B cell (primary cell): ENCODE results near the gene RASGRP3. TPM values are rescaled to one million over a fixed set of nuclear protein-coding genes. Genes with fewer than 3 reads are reported as not detected.

ENCODE experiments used
- ATAC-seq: fragments of 200-7000 bp; cut with Tn5 transposase; one replicate; pipeline ENCODE4 v1.10.0; 2021; ENCODE audit warnings: low read depth, mild to moderate bottlenecking, moderate number of reproducible peaks, moderate library complexity
- CTCF ChIA-PET: fragments of 350-600 bp; sonication (Branson Sonifier 250); formaldehyde crosslinking; loops from one replicate; lab custom pipeline; 2021; ENCODE audit warnings: antibody characterized with exemption, inconsistent platforms; lab: Charles Lee
- POLR2A ChIA-PET: fragments of 350-600 bp; sonication (Branson Sonifier 250); formaldehyde crosslinking; loops from one replicate; lab custom pipeline; 2021; ENCODE audit warnings: antibody characterized with exemption; lab: Charles Lee
- DNase-seq: peaks from one replicate; pipeline ENCODE4 v3.0.0; 2013
- H2AFZ ChIP-seq: 2 replicates; pipeline ENCODE4 v1.6.1; 2012; ENCODE audit warnings: mild to moderate bottlenecking, low read depth, low read length; ENCODE audit not compliant: insufficient read depth, poor library complexity, severe bottlenecking
- H3K27ac ChIP-seq, 2 donors: 1 replicate in 1 of 2; 2 replicates in 1 of 2; pipeline ENCODE4 v1.5.1; 2012 to 2013; ENCODE audit warnings: low read length in 2 of 2, mild to moderate bottlenecking in 2 of 2, moderate library complexity in 1 of 2
- H3K27me3 ChIP-seq, 4 experiments: fragments of 200-600 bp in 1 of 4; sonication (generic) in 1 of 4; replicated peaks in 1 of 4; 1 replicate in 2 of 4; 2 replicates in 2 of 4; pipeline versions ENCODE4 v1.6.1 to v1.7.0; 2013 to 2016; ENCODE audit warnings: low read length in 3 of 4, mild to moderate bottlenecking in 2 of 4, mixed read lengths in 1 of 4, moderate library complexity in 1 of 4; ENCODE audit not compliant: insufficient read depth in 4 of 4, control insufficient read depth in 3 of 4; ENCODE audit errors: control extremely low read depth in 1 of 4
- H3K36me3 ChIP-seq, 2 experiments: replicated peaks in 1 of 2; 1 replicate in 1 of 2; 2 replicates in 1 of 2; pipeline versions ENCODE4 v1.6.1 to v1.7.1; 2013; ENCODE audit warnings: low read length in 1 of 2; ENCODE audit not compliant: insufficient read depth in 2 of 2, control insufficient read depth in 1 of 2; ENCODE audit errors: control extremely low read depth in 1 of 2, extremely low read depth in 1 of 2
- H3K4me1 ChIP-seq, 2 donors: fragments of 200-600 bp in 1 of 2; sonication (generic) in 1 of 2; 1 replicate in 1 of 2; 2 replicates in 1 of 2; pipeline versions ENCODE4 v1.5.1 to v1.6.1; 2013 to 2017; ENCODE audit warnings: low read length in 2 of 2; ENCODE audit not compliant: control insufficient read depth in 2 of 2, insufficient read depth in 2 of 2
- H3K4me2 ChIP-seq: replicated peaks from 2 replicates; pipeline ENCODE3; 2012; ENCODE audit warnings: mild to moderate bottlenecking, low read depth, low read length; ENCODE audit not compliant: poor library complexity, severe bottlenecking
- H3K4me3 ChIP-seq, 5 experiments: fragments of 200-600 bp in 1 of 5; sonication (generic) in 1 of 5; 1 replicate in 3 of 5; 2 replicates in 2 of 5; pipeline versions ENCODE4 v1.5.1 to v1.7.0; 2011 to 2016; ENCODE audit warnings: low read length in 4 of 5, mild to moderate bottlenecking in 4 of 5, low read depth in 2 of 5, control low read depth in 1 of 5, moderate library complexity in 1 of 5; ENCODE audit not compliant: insufficient read depth in 1 of 5; ENCODE audit errors: control extremely low read depth in 1 of 5, extremely low read depth in 1 of 5
- H3K79me2 ChIP-seq: fragments of 200-600 bp; sonication (generic); one replicate; pipeline ENCODE4 v1.6.0; 2016; ENCODE audit warnings: low read length; ENCODE audit not compliant: control insufficient read depth, insufficient read depth
- H3K9ac ChIP-seq: fragments of 200-600 bp; sonication (generic); 2 replicates; pipeline ENCODE4 v1.6.1; 2017; ENCODE audit warnings: mild to moderate bottlenecking, low read length, moderate library complexity
- H3K9me3 ChIP-seq, 3 donors: one replicate each; pipeline versions ENCODE4 v1.6.1 to v1.7.1; 2013; ENCODE audit warnings: low read length in 2 of 3; ENCODE audit not compliant: control insufficient read depth in 2 of 3, insufficient read depth in 1 of 3; ENCODE audit errors: control extremely low read depth in 1 of 3
- H4K20me1 ChIP-seq: 2 replicates; pipeline ENCODE4 v1.6.0; 2012; ENCODE audit warnings: mild to moderate bottlenecking, low read length; ENCODE audit not compliant: insufficient read depth, control insufficient read depth, poor library complexity, severe bottlenecking
- H3K27ac Mint-ChIP-seq: one replicate; pipeline ENCODE4 v1.8.0; 2021; ENCODE audit warnings: mixed read lengths
- H3K27me3 Mint-ChIP-seq: one replicate; pipeline ENCODE4 v1.8.0; 2021; ENCODE audit warnings: mixed read lengths
- H3K4me1 Mint-ChIP-seq: one replicate; pipeline ENCODE4 v1.8.0; 2021; ENCODE audit warnings: mixed read lengths
- H3K4me3 Mint-ChIP-seq: one replicate; pipeline ENCODE4 v1.8.0; 2021; ENCODE audit warnings: mixed read lengths
- H3K9me3 Mint-ChIP-seq: one replicate; pipeline ENCODE4 v1.8.0; 2022; ENCODE audit warnings: mixed read lengths; ENCODE audit not compliant: insufficient read depth
- CTCF ChIP-seq: fragments of 200-600 bp; IDR thresholded peaks from one replicate; pipeline ENCODE4 v1.8.0; 2022; ENCODE audit warnings: antibody characterized with exemption, mild to moderate bottlenecking
- EZH2 ChIP-seq: IDR thresholded peaks from 2 replicates; pipeline ENCODE4 v1.6.1; 2012; ENCODE audit warnings: borderline replicate concordance, low read depth, mild to moderate bottlenecking, moderate library complexity, low read length; ENCODE audit not compliant: insufficient read depth, poor library complexity, severe bottlenecking
- WGBS: methylation state at CpG from one replicate; pipeline ENCODE4 v1.1.5; 2013; ENCODE audit warnings: missing lambda C conversion rate; ENCODE audit not compliant: insufficient coverage; 5-methylcytosine and 5-hydroxymethylcytosine counted together
- intact Hi-C: fragments of 100-400 bp; cut with micrococcal nuclease; formaldehyde crosslinking; loops from one replicate; pipeline ENCODE4 v1.10.0; 2022
- polyA plus RNA-seq: library from polyadenylated mRNA; depleted of rRNA; stranded (reverse); fragments of >200 nt; gene quantifications from 2 replicates; pipeline ENCODE4 v1.2.3, GENCODE V29; 2012
- total RNA-seq, 2 donors: library from RNA; stranded (reverse); fragments of 120-200 nt in 1 of 2; gene quantifications; 1 replicate in 1 of 2; 2 replicates in 1 of 2; pipeline versions ENCODE4 v1.2.3 to v1.2.4, GENCODE V29; 2013 to 2022

Gene RASGRP3
- total and polyA plus RNA-seq, 2 donors (not counting 1 experiment from before 2014, with no cell fraction given): 67.5 to 107 TPM

DNA sequence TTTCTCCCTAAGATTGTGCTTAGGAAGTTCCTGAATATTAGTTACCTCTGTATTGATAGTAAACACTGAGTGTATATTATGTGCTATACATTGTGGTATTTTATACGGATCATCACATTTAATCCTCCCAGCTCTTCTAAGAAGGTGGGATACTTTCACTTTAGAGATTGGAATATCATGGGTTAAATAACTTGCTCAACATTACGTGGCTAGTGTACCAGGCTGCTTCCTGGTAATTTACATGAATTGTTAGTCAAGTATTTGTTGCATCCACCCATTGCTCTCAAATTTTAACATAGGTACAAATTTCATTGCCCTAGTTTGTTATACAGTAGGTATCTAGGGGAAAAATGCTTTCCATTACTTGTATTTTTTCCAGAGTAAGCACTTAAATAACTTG is 101.2 kb downstream of the RASGRP3 start:
- Mint-ChIP-seq H3K9me3 (no peaks in the 10 kb centered on the region), H3K4me3 (no peak overlapping the region), H3K27me3 (no peaks in the 10 kb centered on the region), H3K27ac (no peak overlapping the region), H3K4me1 (peaks cover 16% of the 10 kb centered on the region)
- Histone ChIP-seq H3K9me3 (no peaks in the 10 kb centered on the region), H2AFZ (no peak overlapping the region), H4K20me1 (no peaks in the 10 kb centered on the region), H3K27me3 (no peaks in the 10 kb centered on the region), H3K36me3 (peaks cover 0 to 4% of the 10 kb centered on the region in 2 experiments), H3K4me2 (no peak overlapping the region), H3K9ac (no peak overlapping the region), H3K4me3 (no peak overlapping the region), H3K27ac (peak overlapping the region in 1 of 2 donors; percentile 30), H3K79me2 (no peaks in the 10 kb centered on the region), H3K4me1 (peaks cover 8 to 13% of the 10 kb centered on the region in 2 donors)
- intact Hi-C loops: no loop called here
- no peak for DNase-seq
- POLR2A ChIA-PET: no interaction called here
- no peak for TF ChIP-seq CTCF
- TF ChIP-seq EZH2: no peak
- CTCF ChIA-PET: interaction anchor here (0.6 to 0.8 kb wide), 2 partner anchors 101 to 760 kb away, joined by 3 read pairs; partner anchors contain the start of gene RASGRP3
- no CpG with 5 or more reads among the region's 2 CpGs for WGBS
- no peak for ATAC-seq

DNA sequence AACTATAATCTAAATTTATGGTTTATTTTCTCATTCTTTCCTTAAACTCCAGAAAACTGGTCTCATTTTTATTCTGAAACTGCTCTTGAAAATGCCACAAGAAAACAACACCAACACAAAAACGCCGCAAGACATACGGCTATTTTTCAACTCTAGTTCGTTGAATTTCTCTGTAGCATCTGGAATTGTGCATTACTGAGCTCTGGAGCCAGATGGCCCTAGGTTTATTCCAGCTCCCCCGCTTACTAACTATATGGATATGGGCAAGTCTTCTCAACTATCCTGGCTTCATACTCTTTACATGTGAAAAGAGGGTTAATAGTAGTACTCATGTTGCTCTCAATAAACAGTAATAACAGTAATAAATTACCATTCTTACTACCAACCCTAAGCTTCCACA is 102.8 kb downstream of the RASGRP3 start:
- TF ChIP-seq CTCF (no peak), EZH2 (no peak)
- POLR2A ChIA-PET: no interaction called here
- no peak overlapping the region for H3K27ac Mint-ChIP-seq

More for the DNA sequence above, 102.8 kb downstream of the RASGRP3 start:
- Histone ChIP-seq H3K36me3 (peaks cover 4 to 8% of the 10 kb centered on the region in 2 experiments), H3K4me1 (peaks cover 9 to 22% of the 10 kb centered on the region in 2 donors), H3K4me3 (no peak overlapping the region), H3K9me3 (no peaks in the 10 kb centered on the region), H3K27ac (no peak overlapping the region), H3K27me3 (no peaks in the 10 kb centered on the region), H3K4me2 (no peak overlapping the region), H3K9ac (no peak overlapping the region), H2AFZ (no peak overlapping the region), H3K79me2 (no peaks in the 10 kb centered on the region), H4K20me1 (no peaks in the 10 kb centered on the region)
- Mint-ChIP-seq H3K27me3 (no peaks in the 10 kb centered on the region), H3K9me3 (no peaks in the 10 kb centered on the region), H3K4me3 (no peak overlapping the region), H3K4me1 (peaks cover 22% of the 10 kb centered on the region)
- intact Hi-C loops: no loop called here
- no peak for ATAC-seq
- CTCF ChIA-PET: interaction anchor here (1.3 to 2.2 kb wide), 2 partner anchors 16 to 103 kb away, joined by 4 to 6 read pairs; partner anchors contain the start of gene RASGRP3
- DNase-seq: no peak
- 100% methylated on average over 4 of the region's 5 CpGs for WGBS
